Measurements from ENCODE around the gene GNG7. TPM values are rescaled to one million over a fixed set of nuclear protein-coding genes. Genes with fewer than 3 reads are reported as not detected.
"Not testable (repeated sequence)": the region's sequence is repeated elsewhere in the genome, so short reads cannot be mapped to it uniquely, and the experiment has no call there.

Gene GNG7
- total and polyA plus RNA-seq, 4 donors: 0.75 to 6.0 (median 2.1) TPM

DNA sequence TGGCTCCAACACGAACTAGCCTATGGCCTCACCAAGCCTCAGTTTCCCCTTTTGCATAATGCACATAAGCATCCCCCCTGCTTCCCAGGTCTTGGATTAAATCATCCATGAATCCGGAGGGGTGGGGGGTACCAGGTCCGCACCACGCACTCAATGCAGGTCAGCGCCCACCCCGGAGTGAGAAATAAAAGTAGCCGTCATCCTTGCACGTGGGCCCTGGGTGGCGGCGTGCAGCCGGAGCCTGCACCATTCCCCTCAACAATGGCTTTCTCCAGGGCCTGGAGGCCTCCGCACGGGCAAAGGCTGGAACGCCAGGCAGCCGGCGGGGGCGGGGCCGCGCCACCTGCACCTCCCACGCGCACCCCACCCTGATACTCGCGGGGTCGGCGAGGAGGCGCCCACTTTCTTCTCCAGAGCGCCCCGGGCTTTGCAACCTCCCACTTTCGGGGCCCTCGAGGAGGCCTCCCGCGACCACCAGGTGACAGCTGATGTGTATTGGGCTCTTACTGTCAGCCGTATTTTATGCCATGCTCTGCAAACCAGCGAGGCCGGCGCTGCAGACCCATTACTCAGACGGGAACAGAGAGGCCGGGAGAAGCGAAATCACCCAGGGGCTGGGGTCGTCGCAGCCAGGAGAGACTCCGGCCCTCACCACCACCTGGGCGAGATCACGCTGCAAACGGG, 227.3 kb downstream of the GNG7 start:
- H3K27ac ChIP-seq (ENCODE audit: low read depth in 1 of 2, low read length in 2 of 2): peak overlapping the region; percentile 62 to 95
- no peaks in the 10 kb centered on the region for H3K27me3 ChIP-seq (ENCODE audit: control insufficient read depth in 1 of 2, insufficient read depth in 2 of 2, low read length in 1 of 2)
- H3K4me1 ChIP-seq (ENCODE audit: control insufficient read depth in 1 of 2, insufficient read depth in 2 of 2, low read length in 2 of 2): no peaks in the 10 kb centered on the region
- ATAC-seq (ENCODE audit: low FRiP score) (peak; percentile 55), DNase-seq (peak; percentile 78 to 86)
- WGBS, 2 donors: 0% methylated on average over 45 of the region's 45 CpGs
- H3K4me3 ChIP-seq (ENCODE audit: low read length in 2 of 2): peak overlapping the region; percentile 42 to 65
- no peaks in the 10 kb centered on the region for H3K9me3 ChIP-seq (ENCODE audit: control insufficient read depth, low read length)
- no peaks in the 10 kb centered on the region for H3K36me3 ChIP-seq (ENCODE audit: control insufficient read depth in 1 of 2, insufficient read depth in 2 of 2, low read length in 1 of 2)
- intact Hi-C loops (cut with DNase I): loop anchor here (1.0 to 2.0 kb wide), 3 partner anchors 104 to 136 kb away; no protein-coding TSS in a partner anchor

DNA sequence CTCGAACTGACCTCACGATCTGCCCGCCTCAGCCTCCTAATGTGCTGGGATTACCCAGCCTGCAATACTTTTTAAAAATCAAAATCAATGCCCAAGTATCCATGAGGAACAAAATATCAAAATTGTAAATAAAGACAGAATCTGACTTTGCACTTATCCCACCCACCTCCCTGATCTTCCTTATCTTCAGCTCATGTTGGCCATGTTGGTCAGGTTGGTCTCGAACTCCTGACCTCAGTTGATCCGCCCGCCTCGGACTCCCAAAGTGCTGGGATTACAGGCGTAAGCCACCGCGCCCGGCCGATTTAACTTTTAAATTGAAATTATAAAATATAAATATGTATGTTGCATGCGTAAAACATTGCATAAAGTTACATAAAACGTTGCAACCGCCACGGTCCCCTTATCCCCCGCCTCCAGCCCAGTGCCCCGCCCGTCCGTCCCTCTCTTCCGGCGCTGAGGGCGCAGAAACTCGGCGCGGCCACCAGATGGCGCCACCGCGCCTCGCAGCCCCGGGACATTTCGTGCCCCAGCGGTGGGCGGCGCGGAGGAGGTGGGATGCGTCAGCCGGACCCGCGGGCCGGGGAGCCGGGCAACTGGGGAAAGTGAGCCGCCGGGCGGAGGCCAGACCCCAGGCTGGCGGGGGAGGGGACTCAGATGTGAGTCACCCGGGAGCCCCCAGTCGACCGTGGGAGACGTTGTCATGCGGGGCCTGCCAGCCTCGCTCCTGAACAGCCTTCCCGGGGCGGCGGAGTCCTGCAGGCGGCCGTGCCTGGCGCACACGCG, 228.1 kb downstream of the GNG7 start:
- peak overlapping the region in 1 of 2 donors; percentile 95 for H3K27ac ChIP-seq (ENCODE audit: low read depth in 1 of 2, low read length in 2 of 2)
- WGBS, 2 donors: 6 to 8% methylated on average over 50 to 60 of the region's 60 CpGs
- DNase-seq: peak; percentile 93 to 97
- intact Hi-C loops (cut with DNase I): loop anchor here (1.0 to 2.0 kb wide), 4 partner anchors 104 to 137 kb away; no protein-coding TSS in a partner anchor
- H3K36me3 ChIP-seq (ENCODE audit: control insufficient read depth in 1 of 2, insufficient read depth in 2 of 2, low read length in 1 of 2): no peaks in the 10 kb centered on the region
- H3K9me3 ChIP-seq (ENCODE audit: control insufficient read depth, low read length): no peaks in the 10 kb centered on the region
- peak overlapping the region in 1 of 2 donors; percentile 42 for H3K4me3 ChIP-seq (ENCODE audit: low read length in 2 of 2)
- ATAC-seq (ENCODE audit: low FRiP score): peak; percentile 79
- H3K27me3 ChIP-seq (ENCODE audit: control insufficient read depth in 1 of 2, insufficient read depth in 2 of 2, low read length in 1 of 2): no peaks in the 10 kb centered on the region
- H3K4me1 ChIP-seq (ENCODE audit: control insufficient read depth in 1 of 2, insufficient read depth in 2 of 2, low read length in 2 of 2): no peaks in the 10 kb centered on the region

DNA sequence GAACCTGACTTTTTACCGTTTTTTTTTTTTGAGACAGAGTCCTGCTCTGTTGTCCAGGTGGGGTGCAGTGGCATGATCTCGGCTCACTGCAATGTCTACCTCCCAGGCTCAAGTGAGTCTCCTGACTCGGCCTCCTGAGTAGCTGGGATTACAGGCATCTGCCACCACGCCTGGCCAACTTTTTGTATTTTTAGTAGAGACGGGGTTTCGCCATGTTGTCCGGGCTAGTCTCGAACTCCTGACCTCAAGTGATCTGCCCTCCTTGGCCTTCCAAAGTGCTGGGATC, 232.6 kb downstream of the GNG7 start:
- H3K36me3 ChIP-seq (ENCODE audit: control insufficient read depth in 1 of 2, insufficient read depth in 2 of 2, low read length in 1 of 2); H3K9me3 ChIP-seq (ENCODE audit: control insufficient read depth, low read length); H3K4me1 ChIP-seq (ENCODE audit: control insufficient read depth in 1 of 2, insufficient read depth in 2 of 2, low read length in 2 of 2); H3K4me3 ChIP-seq (ENCODE audit: low read length in 2 of 2); H3K27ac ChIP-seq (ENCODE audit: low read depth in 1 of 2, low read length in 2 of 2); ATAC-seq (ENCODE audit: low FRiP score); H3K27me3 ChIP-seq (ENCODE audit: control insufficient read depth in 1 of 2, insufficient read depth in 2 of 2, low read length in 1 of 2); intact Hi-C loops (cut with DNase I); DNase-seq: not testable (repeated sequence)
- WGBS, 2 donors: 88 to 92% methylated on average over 8 of the region's 8 CpGs

DNA sequence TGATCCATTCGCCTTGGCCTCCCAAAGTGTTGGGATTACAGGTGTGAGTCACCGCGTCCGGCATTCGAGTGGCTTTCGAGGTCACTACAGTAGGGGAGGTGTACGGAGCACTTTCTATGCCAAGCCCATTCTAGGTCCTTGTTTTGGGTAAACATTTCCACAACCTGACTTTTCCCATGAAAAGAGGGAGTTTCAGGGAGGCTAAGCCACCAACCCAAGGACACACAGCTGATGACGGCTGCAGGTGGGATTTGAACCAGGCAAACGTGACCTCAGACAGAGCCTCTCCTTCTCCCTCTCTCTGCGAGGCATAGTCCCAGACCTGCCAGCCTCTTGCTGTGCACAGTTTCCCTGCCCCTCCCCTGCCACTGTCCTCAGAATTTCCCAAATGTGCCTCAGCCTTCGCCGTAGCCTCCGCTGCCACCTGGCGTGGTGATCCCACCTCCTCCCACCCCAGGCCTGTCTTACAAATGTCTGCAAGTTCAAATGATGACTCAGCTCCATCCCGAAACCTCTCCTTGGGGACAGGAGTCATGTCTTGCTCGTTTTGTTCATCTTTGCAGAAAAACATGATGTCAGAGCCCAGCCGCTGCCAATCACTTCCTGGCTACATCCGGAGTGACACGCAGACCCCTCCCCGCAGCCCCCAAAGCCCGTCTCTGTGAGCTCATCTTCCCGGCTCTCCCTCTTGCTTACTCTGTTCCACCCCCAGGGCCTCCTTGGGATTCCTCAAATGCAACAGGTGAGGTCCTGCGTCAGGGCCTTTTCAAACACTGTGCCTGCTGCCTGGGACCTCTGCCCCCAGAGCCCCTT, 233.2 kb downstream of the GNG7 start:
- no peak overlapping the region for H3K27ac ChIP-seq (ENCODE audit: low read depth in 1 of 2, low read length in 2 of 2)
- H3K36me3 ChIP-seq (ENCODE audit: control insufficient read depth in 1 of 2, insufficient read depth in 2 of 2, low read length in 1 of 2): no peaks in the 10 kb centered on the region
- WGBS, 2 donors: 52 to 62% methylated on average over 23 of the region's 23 CpGs
- H3K27me3 ChIP-seq (ENCODE audit: control insufficient read depth in 1 of 2, insufficient read depth in 2 of 2, low read length in 1 of 2): no peaks in the 10 kb centered on the region
- intact Hi-C loops (cut with DNase I): no loop called here
- no peaks in the 10 kb centered on the region for H3K9me3 ChIP-seq (ENCODE audit: control insufficient read depth, low read length)
- DNase-seq (peak in 1 of 2 donors; percentile 46), ATAC-seq (ENCODE audit: low FRiP score) (no peak)
- H3K4me3 ChIP-seq (ENCODE audit: low read length in 2 of 2): no peak overlapping the region
- H3K4me1 ChIP-seq (ENCODE audit: control insufficient read depth in 1 of 2, insufficient read depth in 2 of 2, low read length in 2 of 2): no peaks in the 10 kb centered on the region

DNA sequence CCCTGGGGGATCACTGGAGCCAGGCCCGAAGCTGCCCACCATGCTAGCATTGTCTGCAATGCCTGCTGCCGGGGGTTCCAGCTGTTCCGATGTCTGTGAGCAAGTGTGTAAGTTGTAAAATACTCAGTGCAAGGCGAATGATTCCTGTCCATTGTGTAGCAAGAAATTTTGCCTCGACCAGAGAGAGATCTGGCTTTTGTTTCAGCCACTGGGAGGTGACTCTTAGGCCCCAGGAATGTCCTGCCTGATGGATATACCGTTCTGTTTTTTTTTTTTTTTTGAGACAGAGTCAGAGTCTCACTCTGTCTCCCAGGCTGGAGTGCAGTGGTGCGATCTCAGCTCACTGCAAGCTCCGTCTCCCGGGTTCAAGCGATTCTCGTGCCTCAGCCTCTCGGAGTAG, 233.9 kb downstream of the GNG7 start:
- Histone ChIP-seq H3K4me1 (ENCODE audit: control insufficient read depth in 1 of 2, insufficient read depth in 2 of 2, low read length in 2 of 2) (no peaks in the 10 kb centered on the region), H3K36me3 (ENCODE audit: control insufficient read depth in 1 of 2, insufficient read depth in 2 of 2, low read length in 1 of 2) (no peaks in the 10 kb centered on the region), H3K27me3 (ENCODE audit: control insufficient read depth in 1 of 2, insufficient read depth in 2 of 2, low read length in 1 of 2) (no peaks in the 10 kb centered on the region), H3K27ac (ENCODE audit: low read depth in 1 of 2, low read length in 2 of 2) (no peak overlapping the region), H3K9me3 (ENCODE audit: control insufficient read depth, low read length) (no peaks in the 10 kb centered on the region), H3K4me3 (ENCODE audit: low read length in 2 of 2) (no peak overlapping the region)
- ATAC-seq (ENCODE audit: low FRiP score) (no peak), DNase-seq (no peak)
- WGBS, 2 donors: 79 to 83% methylated on average over 12 of the region's 12 CpGs
- intact Hi-C loops (cut with DNase I): no loop called here

DNA sequence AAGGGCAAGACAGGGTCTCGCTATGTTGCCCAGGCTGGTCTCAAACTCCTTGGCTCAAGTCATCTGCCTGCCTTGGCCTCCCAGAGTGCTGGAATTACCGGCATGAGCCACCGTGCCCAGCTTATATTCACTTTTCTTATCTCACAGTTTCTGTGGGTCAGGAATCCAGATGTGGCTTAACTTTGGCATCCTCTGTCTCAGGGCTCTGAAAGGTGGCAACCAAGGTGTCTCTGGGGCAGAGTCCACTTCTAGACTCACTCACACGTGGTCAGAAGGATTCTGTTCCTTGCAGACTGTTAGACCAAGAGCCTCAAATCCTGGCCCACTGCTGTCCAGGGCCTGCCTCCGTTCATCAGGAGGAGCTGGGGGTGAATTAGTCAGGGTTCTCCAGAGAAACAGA, 238.1 kb downstream of the GNG7 start:
- ATAC-seq (ENCODE audit: low FRiP score) (no peak), DNase-seq (no peak)
- H3K4me3 ChIP-seq (ENCODE audit: low read length in 2 of 2): no peak overlapping the region
- intact Hi-C loops (cut with DNase I): no loop called here
- no peaks in the 10 kb centered on the region for H3K4me1 ChIP-seq (ENCODE audit: control insufficient read depth in 1 of 2, insufficient read depth in 2 of 2, low read length in 2 of 2)
- no peaks in the 10 kb centered on the region for H3K36me3 ChIP-seq (ENCODE audit: control insufficient read depth in 1 of 2, insufficient read depth in 2 of 2, low read length in 1 of 2)
- no peak overlapping the region for H3K27ac ChIP-seq (ENCODE audit: low read depth in 1 of 2, low read length in 2 of 2)
- 59 to 61% methylated on average over 5 of the region's 5 CpGs for WGBS, 2 donors
- H3K9me3 ChIP-seq (ENCODE audit: control insufficient read depth, low read length): no peaks in the 10 kb centered on the region
- H3K27me3 ChIP-seq (ENCODE audit: control insufficient read depth in 1 of 2, insufficient read depth in 2 of 2, low read length in 1 of 2): no peaks in the 10 kb centered on the region

DNA sequence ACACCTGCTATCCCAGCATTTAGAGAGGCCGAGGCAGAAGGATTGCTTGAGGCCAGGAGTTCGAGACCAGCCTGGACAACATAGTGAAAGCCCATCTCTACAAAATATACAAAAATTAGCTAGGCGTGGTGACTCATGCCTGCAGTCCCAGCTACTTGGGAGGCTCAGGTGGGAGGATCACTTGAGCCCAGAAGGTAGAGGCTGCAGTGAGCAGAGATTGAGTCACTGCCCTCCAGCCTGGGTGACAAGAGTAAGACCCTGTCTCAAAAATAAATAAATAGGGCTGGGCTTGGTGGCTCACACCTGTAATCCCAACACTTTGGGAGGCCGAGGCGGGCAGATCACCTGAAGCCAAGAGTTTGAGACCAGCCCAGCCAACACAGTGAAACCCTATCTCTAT, 238.8 kb downstream of the GNG7 start:
- H3K27me3 ChIP-seq (ENCODE audit: control insufficient read depth in 1 of 2, insufficient read depth in 2 of 2, low read length in 1 of 2); H3K36me3 ChIP-seq (ENCODE audit: control insufficient read depth in 1 of 2, insufficient read depth in 2 of 2, low read length in 1 of 2); H3K4me3 ChIP-seq (ENCODE audit: low read length in 2 of 2); H3K27ac ChIP-seq (ENCODE audit: low read depth in 1 of 2, low read length in 2 of 2); H3K9me3 ChIP-seq (ENCODE audit: control insufficient read depth, low read length); H3K4me1 ChIP-seq (ENCODE audit: control insufficient read depth in 1 of 2, insufficient read depth in 2 of 2, low read length in 2 of 2); ATAC-seq (ENCODE audit: low FRiP score); intact Hi-C loops (cut with DNase I); DNase-seq: not testable (repeated sequence)
- WGBS, 2 donors: 98 to 99% methylated on average over 5 of the region's 5 CpGs

DNA sequence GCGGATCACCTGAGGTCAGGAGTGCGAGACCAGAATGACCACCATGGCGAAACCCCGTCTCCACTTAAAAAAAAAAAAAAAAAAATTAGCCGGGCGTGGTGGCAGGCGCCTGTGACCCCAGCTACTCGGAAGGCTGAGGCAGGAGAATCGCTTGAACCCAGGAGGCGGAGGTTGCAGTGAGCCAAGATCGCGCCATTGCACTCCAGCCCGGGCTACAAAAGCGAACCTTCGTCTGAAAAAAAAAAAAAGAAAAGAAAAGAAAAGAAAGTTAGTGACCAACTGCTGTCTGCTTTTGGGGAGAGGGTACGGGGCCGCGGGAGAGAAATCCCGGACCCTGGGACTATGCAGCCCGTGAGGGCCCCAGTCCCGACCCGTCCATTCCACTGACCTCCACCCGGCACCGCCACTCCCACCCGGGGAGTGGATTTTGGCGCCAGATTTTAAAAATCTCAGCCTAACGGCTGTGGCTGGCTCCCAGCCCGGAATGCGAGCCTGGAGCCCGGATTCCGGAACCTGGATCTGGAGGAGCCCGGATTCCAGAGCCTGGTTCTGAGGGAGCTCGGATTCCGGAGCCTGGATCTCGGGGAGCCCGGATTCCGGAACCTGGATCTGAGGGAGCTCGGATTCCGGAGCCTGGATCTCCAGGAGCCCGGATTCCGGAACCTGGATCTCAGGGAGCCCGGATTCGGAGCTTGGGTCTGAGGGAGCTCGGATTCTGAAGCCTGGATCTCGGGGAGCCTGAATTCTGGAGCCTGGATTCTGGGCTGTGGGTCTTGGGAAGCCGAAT, 239.7 kb downstream of the GNG7 start:
- Histone ChIP-seq H3K9me3 (ENCODE audit: control insufficient read depth, low read length) (no peaks in the 10 kb centered on the region), H3K27me3 (ENCODE audit: control insufficient read depth in 1 of 2, insufficient read depth in 2 of 2, low read length in 1 of 2) (no peaks in the 10 kb centered on the region), H3K27ac (ENCODE audit: low read depth in 1 of 2, low read length in 2 of 2) (peak overlapping the region in 1 of 2 donors; percentile 25), H3K4me1 (ENCODE audit: control insufficient read depth in 1 of 2, insufficient read depth in 2 of 2, low read length in 2 of 2) (no peaks in the 10 kb centered on the region), H3K4me3 (ENCODE audit: low read length in 2 of 2) (no peak overlapping the region), H3K36me3 (ENCODE audit: control insufficient read depth in 1 of 2, insufficient read depth in 2 of 2, low read length in 1 of 2) (no peaks in the 10 kb centered on the region)
- intact Hi-C loops (cut with DNase I): no loop called here
- WGBS, 2 donors: 5 to 7% methylated on average over 45 to 46 of the region's 46 CpGs
- DNase-seq (peak; percentile 91 to 94), ATAC-seq (ENCODE audit: low FRiP score) (peak; percentile 92)

Measured in aorta (tissue), 5 donors.